HG02943 (cell line): Measurements from ENCODE around the gene ENDOG.
"Not testable (repeated sequence)": the region's sequence is repeated elsewhere in the genome, so short reads cannot be mapped to it uniquely, and the experiment has no call there.

Experiments
- ATAC-seq: cut with Tn5 transposase; IDR thresholded peaks from one replicate; pipeline ENCODE4 v1.9.1; 2021; ENCODE audit warnings: mild to moderate bottlenecking, low read depth, moderate library complexity; ENCODE audit not compliant: unreplicated experiment

The ENDOG gene

DNA sequence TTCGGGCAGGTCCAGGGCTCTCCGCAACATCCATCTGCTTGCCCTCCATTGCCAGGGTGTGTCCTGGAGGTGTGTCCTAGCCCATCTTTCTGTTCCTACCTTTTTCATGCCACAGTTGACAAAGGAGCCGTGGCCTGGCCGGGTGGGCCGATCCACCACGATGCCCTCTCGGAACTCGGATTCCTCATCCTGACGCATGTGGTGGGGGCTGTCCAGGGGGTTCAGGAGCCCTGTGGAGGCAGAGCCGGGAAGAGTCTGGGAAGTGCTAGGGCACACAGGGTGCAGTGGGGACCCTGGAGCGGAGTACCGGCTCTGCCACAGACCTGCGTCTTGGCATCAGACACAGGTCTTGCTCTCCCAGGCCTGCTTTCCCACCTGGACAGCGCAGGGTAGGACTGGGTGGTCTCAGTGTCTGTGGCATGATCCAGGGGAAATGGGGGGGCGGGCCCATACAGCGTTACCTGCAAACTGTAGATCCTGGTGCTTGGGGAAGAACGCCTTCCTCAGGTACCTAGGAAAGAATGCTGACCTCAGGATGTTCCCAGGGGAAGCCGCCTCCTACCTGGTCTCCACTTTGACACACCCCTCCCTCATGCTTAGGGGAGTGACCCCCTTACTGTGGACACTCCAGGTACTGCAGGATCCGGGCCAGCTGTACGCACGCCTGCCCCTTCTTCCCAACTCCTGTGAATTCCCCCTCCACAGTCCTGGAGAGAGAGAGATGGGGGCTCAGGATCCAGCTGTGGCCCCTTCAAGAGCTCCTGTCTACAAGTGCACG, 7.8 kb downstream of the ENDOG start:
- ATAC-seq: no peak

DNA sequence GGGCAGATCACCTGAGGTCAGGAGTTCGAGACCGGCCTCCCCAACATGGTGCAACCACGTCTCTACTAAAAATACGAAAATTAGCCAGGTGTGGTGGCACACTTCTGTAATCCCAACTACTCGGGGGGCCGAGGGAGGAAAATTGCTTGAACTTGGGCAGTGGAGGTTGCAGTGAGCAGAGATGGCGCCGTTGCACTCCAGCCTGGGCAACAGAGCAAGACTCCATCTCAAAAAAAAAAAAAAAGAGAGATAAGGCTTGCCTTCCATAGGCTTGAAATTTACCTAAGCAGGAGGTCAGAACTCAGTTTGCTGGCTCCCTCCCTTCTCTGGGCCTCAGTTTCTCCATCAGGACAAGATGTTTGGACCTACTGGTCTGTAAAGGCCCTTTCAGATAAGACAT, 10.0 kb downstream of the ENDOG start:
- ATAC-seq: no peak

DNA sequence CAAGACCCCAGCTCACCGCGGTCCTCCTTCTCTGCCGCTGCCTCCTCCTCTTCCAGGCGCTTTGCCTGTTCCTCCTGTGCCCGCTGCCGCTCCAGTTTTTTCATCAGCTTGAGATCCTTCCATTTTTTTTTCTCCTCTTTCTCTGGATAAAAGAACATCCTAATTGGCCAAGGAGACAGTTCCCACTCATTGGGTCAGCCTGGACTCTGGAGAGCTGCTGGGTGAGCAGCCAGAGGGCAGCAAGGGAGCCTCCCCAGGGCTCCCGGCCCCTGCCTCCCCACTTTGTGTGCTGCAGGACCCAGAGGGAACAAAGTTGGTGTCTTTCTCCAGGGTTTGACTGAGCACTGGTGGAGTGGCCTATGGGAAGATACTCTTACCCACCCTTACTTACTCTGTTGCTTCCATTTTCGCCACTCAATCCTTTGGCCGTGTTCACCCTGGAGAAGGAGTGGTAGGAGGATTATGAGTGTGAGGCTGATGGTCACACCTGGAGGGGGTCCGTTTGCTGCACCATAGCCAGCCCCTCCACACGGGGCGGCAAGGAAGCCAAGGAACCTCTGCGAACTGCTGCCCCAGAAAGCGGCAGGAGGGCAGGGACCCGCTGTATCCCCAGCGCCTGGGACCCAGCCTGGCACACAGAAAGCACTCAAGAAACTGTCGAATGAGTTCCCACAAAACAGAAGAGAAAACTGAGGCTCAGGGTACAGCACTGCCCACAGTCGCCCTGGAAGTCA, 10.6 kb downstream of the ENDOG start:
- no peak for ATAC-seq

GRCh38 chr9:128829477-128830251, 11.4 kb downstream of the ENDOG start, which contains the start of gene SPOUT1:
Gene SPOUT1 (minus strand): TSS chr9:128829794. CDS start chr9:128829780, 14 bp downstream.
- ATAC-seq: peak; percentile 93

DNA sequence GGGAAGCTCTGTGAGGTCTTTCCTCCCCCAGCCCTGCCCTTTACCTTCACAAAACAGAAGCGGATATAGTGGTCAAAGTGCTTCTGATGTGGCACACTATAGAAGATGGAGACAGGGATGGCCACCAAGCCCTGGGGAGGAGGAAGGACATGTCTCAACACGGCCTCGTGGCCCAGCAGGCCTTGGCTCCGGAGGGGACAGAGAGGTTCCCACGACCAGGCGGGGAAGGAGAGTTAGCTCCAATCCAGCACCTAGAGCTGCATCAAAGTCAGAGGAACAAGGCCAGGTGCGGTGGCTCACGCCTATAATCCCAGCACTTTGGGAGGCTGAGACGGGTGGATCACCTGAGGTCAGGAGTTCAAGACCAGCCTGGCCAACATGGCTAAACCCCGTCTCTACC, 15.4 kb downstream of the ENDOG start:
- ATAC-seq: no peak

DNA sequence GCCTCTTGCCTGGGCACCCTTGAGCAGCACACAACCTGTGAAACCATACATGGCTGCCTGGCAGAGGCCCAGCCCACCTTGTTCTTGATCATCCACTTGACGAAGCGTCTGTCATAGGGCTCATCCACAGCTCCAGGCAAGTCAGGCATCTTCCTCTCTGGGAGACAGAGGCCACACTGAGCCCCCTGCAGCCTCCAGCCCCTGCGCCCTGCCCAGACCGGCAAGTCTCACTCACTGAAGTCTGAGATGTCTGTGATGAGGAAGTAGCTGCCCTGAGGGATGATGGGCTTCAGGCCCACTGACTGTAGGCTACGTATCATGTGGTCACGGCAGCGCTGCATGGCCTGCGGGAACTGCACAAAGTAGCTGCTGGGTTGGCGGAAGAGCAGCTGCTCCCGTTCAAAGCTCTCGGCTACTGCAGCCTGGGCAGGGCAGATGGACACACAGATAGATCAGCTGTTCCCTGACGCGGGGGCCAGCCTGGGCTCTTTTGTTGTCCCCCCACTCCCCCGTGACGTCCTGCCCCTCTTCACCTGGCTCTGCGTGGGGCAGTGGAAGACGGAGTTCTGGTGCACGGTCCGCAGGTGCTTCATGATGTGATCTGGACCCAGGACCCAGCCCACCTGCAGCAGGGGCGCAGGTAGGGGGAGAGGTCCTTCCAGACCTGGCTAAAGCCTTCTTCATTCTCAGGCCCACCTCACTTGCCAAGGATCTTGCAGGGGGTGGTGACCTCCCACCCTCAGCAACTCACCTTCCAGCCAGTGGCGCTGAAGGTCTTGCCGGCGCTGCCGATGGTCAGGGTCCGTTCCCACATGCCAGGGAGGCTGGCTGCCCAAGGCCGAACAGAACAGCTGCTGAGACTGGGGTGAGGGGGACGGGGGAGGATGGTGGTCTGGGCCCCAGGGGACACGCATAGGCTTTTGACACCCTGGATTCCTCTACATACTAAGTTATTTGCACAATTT, 17.2 kb downstream of the ENDOG start:
- ATAC-seq: no peak

- ATAC-seq: no peak
Measured at GRCh38 chr9:128836509-128837145, 18.3 kb downstream of the ENDOG start.

GRCh38 chr9:128838338-128838737, 20.0 kb downstream of the ENDOG start:
- ATAC-seq: no peak

DNA sequence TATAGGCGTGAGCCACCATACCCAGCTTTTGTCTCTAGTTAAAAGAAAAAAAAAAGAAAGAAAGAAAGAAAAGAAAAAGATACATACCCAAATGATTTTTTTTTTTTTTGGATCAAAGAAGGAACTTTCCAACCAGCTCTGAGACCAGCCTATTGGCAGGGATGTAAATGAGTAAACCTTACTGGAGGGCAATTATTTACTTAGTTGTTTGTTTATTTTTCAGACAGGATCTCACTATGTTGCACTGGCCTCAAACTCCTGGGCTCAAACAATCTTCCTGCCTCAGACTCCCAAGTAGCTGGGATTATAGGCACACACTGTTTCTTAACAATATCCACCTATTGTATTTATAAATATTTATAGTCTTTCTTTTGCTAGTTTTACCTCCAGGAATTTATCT, 22.2 kb downstream of the ENDOG start:
- ATAC-seq: no peak

- no peak for ATAC-seq
Measured at GRCh38 chr9:128841694-128842492, 23.6 kb downstream of the ENDOG start.

GRCh38 chr9:128843171-128843570, 24.9 kb downstream of the ENDOG start:
- ATAC-seq: not testable (repeated sequence)

DNA sequence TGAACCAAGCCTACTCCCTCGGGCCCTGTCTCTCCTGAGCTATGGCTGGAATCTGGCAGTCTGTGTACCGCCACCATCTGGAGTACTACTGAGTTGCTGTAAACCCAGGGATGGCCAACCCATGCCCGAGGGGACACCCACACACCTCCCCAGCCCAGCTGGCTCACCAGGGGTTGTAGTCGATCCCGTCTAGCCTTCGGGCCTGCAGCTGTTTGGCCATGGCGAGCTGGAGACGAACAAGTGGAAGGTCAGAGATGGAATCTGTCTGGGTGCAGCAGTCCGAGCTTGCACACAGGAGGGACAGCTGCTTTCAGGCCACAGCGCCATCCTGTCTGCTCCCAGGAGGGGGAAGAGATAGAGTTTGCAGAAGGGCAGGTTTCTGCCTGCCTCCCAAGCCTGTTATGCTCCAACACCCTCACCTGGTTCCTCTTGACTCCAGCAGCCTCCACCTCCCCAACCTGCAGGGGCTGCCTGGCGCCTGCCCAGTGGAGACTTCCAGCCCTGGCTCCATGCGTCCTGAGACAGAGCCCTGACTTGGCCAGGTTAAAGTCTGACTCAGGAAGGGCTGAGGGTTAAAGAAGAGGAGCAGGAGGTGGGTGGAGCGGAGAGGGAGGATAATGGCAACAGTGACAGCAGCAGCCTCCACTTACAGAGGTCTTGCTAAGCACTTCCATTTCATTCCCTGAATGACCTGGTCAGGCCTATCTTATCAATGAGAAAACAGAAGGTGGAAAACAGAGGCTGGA, 27.1 kb downstream of the ENDOG start:
- ATAC-seq: no peak

DNA sequence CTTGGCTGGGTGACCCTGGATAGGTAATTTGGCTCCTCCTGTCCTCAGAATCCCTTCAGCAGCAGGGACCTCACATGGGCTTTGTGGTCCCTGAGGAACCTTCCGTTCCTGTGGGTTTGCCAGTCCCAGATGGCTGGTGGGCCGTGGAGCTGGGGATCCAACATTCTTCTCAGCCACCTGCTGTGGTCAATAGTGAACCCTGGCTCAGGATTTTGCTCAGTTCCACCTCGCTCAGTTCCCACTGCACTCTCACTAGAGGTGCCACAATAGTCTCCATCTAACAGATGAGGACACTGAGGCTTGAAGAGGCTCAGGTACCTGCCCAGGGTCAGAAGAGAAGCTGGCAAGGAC, 28.4 kb downstream of the ENDOG start:
- ATAC-seq: no peak

DNA sequence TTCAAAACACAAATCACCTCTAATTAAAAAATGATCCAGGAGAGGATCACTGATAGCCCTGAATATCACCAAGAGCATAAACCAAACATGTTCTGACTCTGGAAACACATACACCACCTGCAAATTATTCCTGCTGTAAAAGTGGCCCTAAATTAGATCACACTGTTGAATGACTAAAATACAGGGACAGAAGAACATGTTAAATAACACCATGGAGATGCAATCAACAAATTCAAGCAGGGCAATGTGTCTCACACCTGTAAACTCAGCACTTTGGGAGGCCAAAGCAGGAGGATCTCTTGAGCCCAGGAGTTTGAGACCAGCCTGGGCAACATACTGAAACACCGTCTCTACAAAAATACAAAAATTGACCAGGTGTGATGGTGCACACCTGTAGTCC, 29.5 kb downstream of the ENDOG start:
- no peak for ATAC-seq

DNA sequence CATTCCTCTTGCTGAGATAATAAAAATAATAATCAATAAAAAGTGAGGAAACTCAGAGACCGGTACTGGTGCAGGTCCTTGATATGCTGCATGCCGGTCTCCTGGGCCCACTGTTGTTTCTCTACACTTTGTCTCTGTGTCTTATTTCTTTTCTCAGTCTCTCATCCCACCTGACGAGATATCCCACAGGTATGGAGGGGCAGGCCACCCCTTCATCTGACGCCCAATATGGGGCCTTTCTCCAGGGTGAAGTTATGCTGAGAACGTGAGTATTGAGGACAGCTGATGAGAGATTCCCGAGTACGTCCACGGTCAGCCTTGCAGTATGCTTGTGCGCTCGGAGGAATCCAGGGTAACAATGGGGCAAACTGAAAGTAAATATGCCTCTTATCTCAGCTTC, 32.7 kb downstream of the ENDOG start:
- ATAC-seq: not testable (repeated sequence)

GRCh38 chr9:128851779-128852600, 33.7 kb downstream of the ENDOG start:
- ATAC-seq: not testable (repeated sequence)

DNA sequence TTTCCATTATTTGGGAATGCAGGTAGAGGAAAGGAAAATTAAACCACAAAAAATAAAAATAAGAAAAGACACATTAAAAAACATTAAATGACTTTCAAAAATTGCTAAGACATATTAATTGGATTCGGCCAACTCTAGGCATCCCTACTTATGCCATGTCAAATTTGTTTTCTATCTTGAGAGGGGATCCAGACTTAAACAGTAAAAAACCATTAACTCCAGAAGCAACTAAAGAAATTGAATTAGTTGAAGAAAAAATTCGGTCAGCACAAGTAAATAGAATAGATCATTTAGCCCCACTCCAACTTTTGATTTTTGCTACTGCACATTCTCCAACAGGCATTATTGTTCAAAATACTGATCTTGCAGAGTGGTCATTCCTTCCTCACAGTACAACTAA, 34.3 kb downstream of the ENDOG start:
- not testable (repeated sequence) for ATAC-seq
